ENCODE measurements around the gene ITSN1.

The ITSN1 gene

DNA sequence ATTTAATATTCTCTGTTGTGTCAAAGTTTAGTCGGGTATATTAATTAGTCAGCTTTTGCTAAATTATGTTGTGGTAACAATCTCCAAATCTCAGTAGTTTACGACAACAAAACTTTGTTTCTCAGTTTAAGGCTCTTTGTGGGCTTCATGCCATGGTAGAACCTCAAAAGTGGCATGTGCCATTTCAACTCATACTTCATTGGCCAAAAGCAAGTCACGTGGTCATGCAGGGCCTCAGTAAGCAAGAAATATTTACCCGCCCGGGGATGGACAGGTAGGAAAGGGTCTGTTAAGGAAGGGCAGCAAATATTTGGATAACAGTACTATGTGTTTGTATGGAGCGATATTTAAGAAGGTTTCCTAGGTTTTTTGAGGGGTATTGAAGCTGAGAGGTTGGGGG is 38.6 kb downstream of the ITSN1 start:
- no peak for DNase-seq (ENCODE audit: low read depth in 3 of 3)

DNA sequence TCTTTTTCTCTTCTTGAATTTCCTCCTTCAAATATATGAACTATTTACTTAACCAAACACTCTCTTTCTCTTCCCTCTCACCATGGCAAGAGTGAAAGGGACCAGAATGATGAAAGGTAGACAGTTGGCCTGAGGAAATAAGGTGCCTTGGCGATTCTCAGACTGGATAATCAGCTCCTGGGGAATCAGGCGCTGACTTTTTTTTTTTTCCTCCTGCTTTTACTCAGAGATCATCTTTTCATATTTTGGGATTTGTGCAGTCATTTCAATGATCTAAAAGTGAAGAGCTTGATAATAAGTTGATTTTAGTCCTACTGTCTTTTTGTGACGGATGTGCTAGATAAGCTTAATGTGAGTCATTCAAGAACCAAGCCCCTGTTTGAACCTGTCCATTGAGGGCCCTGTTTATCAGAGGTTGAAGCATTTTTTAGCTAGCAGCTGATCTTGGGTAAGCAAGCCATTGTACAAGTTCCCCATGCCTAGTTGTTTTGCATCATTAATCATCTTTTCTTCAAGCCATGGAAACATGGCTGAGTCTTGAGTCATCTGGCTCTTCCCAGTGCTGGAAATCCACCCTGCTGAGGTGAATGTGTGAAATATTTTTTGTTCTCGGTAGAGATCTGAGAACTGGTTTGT is 40.8 kb downstream of the ITSN1 start:
- DNase-seq (ENCODE audit: low read depth in 3 of 3), result no peak

- DNase-seq (ENCODE audit: low read depth in 3 of 3), result no peak
These were observed 41.8 kb downstream of the ITSN1 start for GRCh38 chr21:33684068-33684467.

DNA sequence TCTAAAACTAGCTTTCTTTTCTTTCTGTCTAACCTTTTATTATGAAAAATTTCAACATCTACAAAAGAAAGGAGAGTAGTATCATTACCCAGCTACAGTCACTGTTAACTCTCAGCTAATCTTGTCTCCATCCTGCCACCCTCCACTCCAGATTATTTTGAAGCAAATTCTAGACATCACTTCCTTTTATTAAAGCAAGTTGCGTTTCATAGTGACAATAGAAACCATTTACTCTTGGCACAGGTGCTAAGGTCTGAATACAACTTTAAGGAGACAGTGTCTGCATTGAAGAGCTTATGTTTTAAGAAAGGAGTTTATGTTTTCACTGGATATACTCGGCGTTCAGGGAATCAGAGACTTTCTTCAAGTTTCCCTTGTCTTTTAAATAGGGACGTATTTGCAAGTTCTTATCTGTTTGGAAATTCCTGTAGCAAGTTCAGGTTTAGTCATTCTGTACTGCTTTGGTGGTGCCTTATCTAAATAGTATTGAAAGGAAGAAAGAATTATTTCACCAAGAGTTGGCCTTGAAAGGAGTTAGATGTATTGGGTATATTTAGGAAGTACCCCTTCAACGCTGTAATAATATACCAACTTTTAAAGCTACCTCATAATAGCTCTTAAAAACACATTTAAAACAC is 42.7 kb downstream of the ITSN1 start:
- DNase-seq (ENCODE audit: low read depth in 3 of 3), result no peak

- DNase-seq (ENCODE audit: low read depth in 3 of 3), result no peak
These were observed 43.4 kb downstream of the ITSN1 start for GRCh38 chr21:33685613-33686197.

DNA sequence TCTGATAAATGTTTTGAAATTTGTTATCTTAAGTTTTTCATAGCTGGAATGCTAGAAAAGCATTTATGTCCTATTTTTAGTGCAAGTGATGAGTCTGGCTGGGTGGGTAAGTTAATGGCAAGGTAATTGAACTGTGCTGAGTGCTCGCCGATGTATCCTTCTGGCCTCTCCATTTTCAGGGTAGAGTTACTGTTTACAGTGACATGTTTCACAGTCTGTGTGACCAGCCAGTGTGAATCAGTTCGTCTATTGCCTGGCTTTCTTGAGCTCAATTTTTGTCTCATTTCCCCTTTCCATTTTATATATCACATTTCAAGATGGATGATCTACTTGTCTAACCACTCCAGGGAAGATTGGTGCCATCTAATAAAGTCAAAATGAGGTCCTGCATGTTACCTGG is 44.1 kb downstream of the ITSN1 start:
- no peak for DNase-seq (ENCODE audit: low read depth in 3 of 3)

GRCh38 chr21:33687634-33688033 is 45.3 kb downstream of the ITSN1 start:
- no peak for DNase-seq (ENCODE audit: low read depth in 3 of 3)

DNA sequence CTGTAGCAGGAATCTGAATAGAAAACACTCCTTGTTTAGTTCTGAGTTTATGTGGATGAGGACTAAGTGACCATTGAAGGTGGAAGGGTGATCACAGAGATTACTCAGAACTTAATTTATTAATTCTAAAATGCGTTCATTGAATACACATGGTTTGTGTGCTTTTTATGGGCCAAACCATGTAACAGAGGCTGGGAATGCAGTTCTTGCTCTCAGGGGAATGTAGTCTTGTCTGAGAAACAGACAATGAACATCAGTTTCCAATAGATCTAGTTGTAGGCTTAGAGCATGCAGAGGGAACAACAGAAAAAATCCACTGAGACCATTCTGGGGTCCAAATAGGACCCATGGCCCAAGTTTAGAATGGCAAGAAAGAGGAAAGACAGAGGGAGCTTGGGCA is 46.1 kb downstream of the ITSN1 start:
- DNase-seq (ENCODE audit: low read depth in 3 of 3), result no peak

- no peak for DNase-seq (ENCODE audit: low read depth in 3 of 3)
These were observed 48.6 kb downstream of the ITSN1 start for GRCh38 chr21:33690874-33691273.

DNA sequence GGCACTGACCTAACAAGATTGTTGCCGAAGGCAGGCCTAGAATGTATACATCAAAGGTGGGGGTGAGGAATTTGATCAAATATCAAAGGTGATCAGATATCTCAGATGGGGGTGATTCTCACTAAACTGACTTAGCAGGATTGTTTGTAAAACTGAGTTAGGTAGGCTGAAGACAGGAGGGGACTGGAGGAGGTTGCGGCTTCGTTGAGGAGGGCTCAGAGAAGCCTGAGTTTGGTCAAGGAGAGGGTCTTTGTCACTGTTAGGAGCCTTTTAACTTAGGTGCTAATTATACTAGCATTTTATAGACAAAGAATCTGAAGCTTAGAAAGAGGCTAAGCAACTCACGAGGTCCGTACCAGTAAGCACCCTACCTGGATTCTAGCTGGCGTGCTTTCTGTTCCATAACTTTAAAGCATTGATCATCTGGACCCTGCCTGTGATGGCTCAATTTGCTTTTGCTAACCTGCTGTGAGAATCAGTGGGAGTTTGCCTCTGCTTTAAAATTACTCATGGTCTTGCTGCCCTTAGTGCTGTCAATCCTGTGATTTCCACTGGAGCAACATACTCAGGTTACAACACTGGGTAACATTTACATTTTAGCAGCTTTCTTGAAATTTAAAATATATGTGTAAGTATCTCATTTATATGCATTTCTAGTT is 49.8 kb downstream of the ITSN1 start:
- no peak for DNase-seq (ENCODE audit: low read depth in 3 of 3)

- no peak for DNase-seq (ENCODE audit: low read depth in 3 of 3)
These were observed 53.5 kb downstream of the ITSN1 start for GRCh38 chr21:33695813-33696212.

GRCh38 chr21:33696465-33696864 is 54.2 kb downstream of the ITSN1 start:
- DNase-seq (ENCODE audit: low read depth in 3 of 3), result no peak

DNA sequence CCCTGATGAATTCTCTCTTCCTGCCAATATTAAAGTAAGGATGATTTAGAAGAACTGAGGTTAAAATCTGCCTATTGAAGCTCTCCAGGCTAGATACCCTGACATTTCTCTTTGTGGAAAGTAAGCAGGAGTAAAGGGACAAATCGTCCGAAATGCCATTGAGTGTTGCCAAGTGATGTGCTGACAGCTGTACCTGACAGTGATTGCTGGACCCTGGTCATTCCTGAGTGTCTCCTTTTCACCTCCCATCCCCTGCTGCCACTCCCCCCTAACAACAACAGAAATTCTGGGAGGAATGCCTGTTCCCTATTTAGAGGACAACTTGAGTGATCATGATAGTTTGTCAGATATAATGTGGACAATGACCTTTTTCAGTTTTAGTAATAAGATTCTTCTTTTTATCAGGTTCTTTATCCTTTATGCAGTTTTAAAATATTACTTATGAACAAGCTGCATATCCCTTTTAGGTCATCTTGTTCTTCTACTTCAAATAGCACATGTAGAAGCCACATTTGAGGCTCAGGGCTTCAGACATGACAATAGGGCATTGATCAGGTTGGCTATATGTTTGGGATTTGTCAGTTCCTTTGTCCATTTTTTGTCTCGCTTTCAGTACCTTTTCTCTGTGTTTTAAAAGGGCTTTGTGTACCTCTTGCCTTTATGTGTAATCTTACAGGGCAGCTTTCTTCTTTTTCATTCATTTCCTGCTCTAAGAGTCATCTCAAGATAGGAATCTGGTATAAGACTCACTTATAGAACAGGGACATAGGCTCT is 56.0 kb downstream of the ITSN1 start:
- no peak for DNase-seq (ENCODE audit: low read depth in 3 of 3)

GRCh38 chr21:33699277-33699676 is 57.0 kb downstream of the ITSN1 start:
- DNase-seq (ENCODE audit: low read depth in 3 of 3), result no peak

- no peak for DNase-seq (ENCODE audit: low read depth in 3 of 3)
These were observed 58.2 kb downstream of the ITSN1 start for GRCh38 chr21:33700491-33700890.

DNA sequence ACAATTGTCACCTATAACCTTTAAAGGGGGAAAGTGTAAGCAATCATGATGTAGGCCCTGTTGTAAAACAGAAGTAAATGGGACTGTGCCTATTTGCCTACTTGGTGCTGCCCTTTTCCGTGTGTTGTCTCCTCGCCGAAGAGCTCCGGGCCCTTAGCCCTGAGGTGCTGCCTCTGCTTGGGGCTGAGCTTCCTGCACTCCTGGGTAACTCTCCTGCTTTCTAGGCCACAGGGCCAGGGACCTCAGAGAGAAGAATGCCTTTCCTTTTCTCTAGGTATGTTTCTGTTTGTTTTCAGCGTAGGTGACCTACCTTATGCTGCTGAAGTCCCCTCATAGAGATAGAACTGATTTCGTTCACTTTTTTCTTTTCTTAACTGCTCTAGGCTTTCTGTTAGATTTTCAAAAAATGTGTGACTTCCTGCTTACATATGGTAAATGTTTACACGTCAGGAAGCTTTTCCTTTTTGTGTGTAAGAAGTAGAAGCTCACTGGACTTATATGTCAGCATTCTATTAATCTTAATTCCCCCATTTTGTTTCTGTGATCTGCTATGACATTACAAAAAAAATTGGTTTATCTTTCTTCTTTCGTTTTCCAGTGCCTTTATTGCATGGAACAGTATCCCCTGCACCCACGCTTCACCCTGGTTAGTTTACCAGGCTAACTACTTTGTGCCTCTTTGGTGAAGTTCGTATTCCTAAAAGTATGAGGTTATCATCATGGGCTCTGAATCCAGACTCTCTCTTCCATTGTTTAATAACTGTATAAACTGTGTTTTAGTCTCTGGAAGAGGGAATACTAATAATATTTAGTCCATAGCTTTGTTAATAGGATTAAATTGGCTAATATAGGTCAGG is 61.7 kb downstream of the ITSN1 start:
- no peak for DNase-seq (ENCODE audit: low read depth in 3 of 3)

DNA sequence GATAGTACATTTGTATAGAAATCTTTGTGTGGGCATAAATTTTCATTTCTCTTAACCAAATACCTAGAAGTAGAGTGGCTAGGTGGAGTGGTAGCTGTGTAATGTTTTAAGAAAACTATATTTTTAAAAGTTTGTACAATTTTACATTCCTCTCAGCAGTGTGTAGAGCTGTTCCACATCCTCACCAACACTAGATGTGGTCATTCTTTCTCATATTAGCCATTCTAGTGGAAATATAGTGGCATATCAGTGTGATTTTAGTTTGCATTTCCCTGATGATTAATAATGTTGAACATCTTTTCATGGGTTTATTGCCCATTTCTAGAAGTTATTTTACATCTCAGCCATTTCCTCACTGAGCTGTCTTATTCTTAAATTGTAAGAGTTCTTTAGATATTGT is 65.5 kb downstream of the ITSN1 start:
- DNase-seq (ENCODE audit: low read depth in 3 of 3), result no peak

DNA sequence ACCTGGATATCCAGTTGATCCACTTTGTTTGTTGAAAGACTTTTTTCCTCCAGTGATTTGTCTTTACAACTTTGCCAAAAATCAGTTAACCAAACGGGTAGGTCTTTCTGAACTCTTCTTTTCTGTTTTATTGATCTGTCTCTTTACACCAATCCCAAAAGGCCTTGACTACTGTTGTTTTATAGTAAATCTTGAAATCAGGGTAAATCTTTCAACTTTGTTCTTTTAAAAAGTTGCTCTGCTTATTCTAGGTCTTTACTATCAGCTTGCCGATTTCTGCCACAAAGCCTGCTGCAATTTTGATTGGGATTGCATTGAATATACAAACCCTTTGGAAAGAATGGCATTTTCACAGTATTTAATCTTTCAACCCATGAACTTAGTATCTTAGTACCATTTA is 66.6 kb downstream of the ITSN1 start:
- no peak for DNase-seq (ENCODE audit: low read depth in 3 of 3)

GRCh38 chr21:33712022-33712803 is 69.9 kb downstream of the ITSN1 start:
- DNase-seq (ENCODE audit: low read depth in 3 of 3), result no peak

GRCh38 chr21:33721081-33721480 is 78.8 kb downstream of the ITSN1 start:
- DNase-seq (ENCODE audit: low read depth in 3 of 3), result no peak
